ENCODE results near the gene RNF220.

- no peak for TF ChIP-seq CTCF (IDR thresholded peaks at IDR 0.05; ENCODE audit: extremely low read depth in 1 of 2, insufficient read depth in 1 of 2, low read depth in 1 of 2, low read length in 2 of 2)
- no peak for TF ChIP-seq POLR2A (IDR thresholded peaks at IDR 0.05; ENCODE audit: low read depth, low read length)
- TF ChIP-seq EZH2 (IDR thresholded peaks at IDR 0.05; ENCODE audit: borderline replicate concordance, low read depth, low read length, severe bottlenecking) = no peak
- TF ChIP-seq JUN (IDR thresholded peaks at IDR 0.05; ENCODE audit: borderline replicate concordance, insufficient read depth, insufficient read length, low read depth) = no peak
- no peak for TF ChIP-seq POLR2AphosphoS5 (IDR thresholded peaks at IDR 0.05; ENCODE audit: insufficient read depth, low read depth, low read length)
Measured at GRCh38 chr1:44678626-44679025, 273.6 kb downstream of the RNF220 start.
